HL-60 (cell line): ENCODE data around the gene ZP1.

Source experiments
- DNase-seq, 2 experiments: peaks; one replicate each; pipeline ENCODE4 v3.0.0-alpha.2; 2010 to 2020; ENCODE audit warnings: low read depth in 1 of 2, low spot score in 1 of 2
- H3K27ac ChIP-seq: fragments of 250-450 bp; sonication (Bioruptor Pico); replicated peaks from 2 replicates; pipeline ENCODE4 v1.5.1; 2020; ENCODE audit warnings: mild to moderate bottlenecking, moderate library complexity
- H3K27me3 ChIP-seq: fragments of 250-450 bp; sonication (Bioruptor Pico); 2 replicates; pipeline ENCODE4 v1.5.1; 2021; ENCODE audit warnings: mild to moderate bottlenecking, moderate library complexity; ENCODE audit not compliant: insufficient read depth, poor library complexity, severe bottlenecking
- H3K4me3 ChIP-seq: replicated peaks from 2 replicates; pipeline ENCODE4 v1.5.1; 2011; ENCODE audit warnings: mild to moderate bottlenecking, control low read depth, low read length; ENCODE audit not compliant: insufficient read depth
- CTCF ChIP-seq: IDR thresholded peaks from one replicate; pipeline ENCODE4 v1.5.1; 2011; ENCODE audit warnings: low read length, control low read depth, inconsistent platforms; ENCODE audit not compliant: insufficient read depth
- GABPA ChIP-seq: IDR thresholded peaks from 2 replicates; pipeline ENCODE4 v1.6.1; 2012; ENCODE audit warnings: low read depth
- POLR2AphosphoS5 ChIP-seq: IDR thresholded peaks from 2 replicates; pipeline ENCODE4 v1.6.1; 2012; ENCODE audit warnings: low read depth
- REST ChIP-seq: IDR thresholded peaks from 2 replicates; pipeline ENCODE4 v1.6.1; 2012; ENCODE audit warnings: low read depth; ENCODE audit not compliant: insufficient replicate concordance
- SPI1 ChIP-seq: IDR thresholded peaks from 2 replicates; pipeline ENCODE4 v1.6.1; 2012; ENCODE audit warnings: low read depth, mild to moderate bottlenecking, borderline replicate concordance

Gene ZP1

GRCh38 chr11:60852117-60852981 is 15.0 kb upstream of the ZP1 start:
- H3K4me3 ChIP-seq: no peak overlapping the region
- no peak for DNase-seq
- no peak overlapping the region for H3K27ac ChIP-seq
- H3K27me3 ChIP-seq: no peaks in the 10 kb centered on the region
- TF ChIP-seq SPI1: no peak
- no peak for TF ChIP-seq REST
- no peak for TF ChIP-seq CTCF
- TF ChIP-seq GABPA: no peak
- no peak for TF ChIP-seq POLR2AphosphoS5

GRCh38 chr11:60852982-60853950 is 14.1 kb upstream of the ZP1 start:
- DNase-seq: no peak
- Histone ChIP-seq H3K27ac (no peak overlapping the region), H3K4me3 (no peak overlapping the region), H3K27me3 (no peaks in the 10 kb centered on the region)
- TF ChIP-seq SPI1 (no peak), GABPA (no peak), POLR2AphosphoS5 (no peak)

- Histone ChIP-seq H3K4me3 (no peak overlapping the region), H3K27ac (no peak overlapping the region), H3K27me3 (no peaks in the 10 kb centered on the region)
- no peak for DNase-seq
- TF ChIP-seq POLR2AphosphoS5: no peak
- no peak for TF ChIP-seq REST
- no peak for TF ChIP-seq SPI1
- TF ChIP-seq CTCF: no peak
Measured at GRCh38 chr11:60854140-60854846, 13.0 kb upstream of the ZP1 start.
